Erythroblast (primary cell): Measurements from ENCODE around the gene TYW1B.
"Not testable (repeated sequence)": the region's sequence is repeated elsewhere in the genome, so short reads cannot be mapped to it uniquely, and the experiment has no call there.

Source experiments
- DNase-seq, 2 experiments: peaks; one replicate each; lab custom pipeline; 2025; lab: John Stamatoyannopoulos, UW
- GATA1 ChIP-seq: IDR thresholded peaks from 2 replicates; pipeline ENCODE4 v1.6.1; 2011; ENCODE audit warnings: low read depth, mild to moderate bottlenecking, control low read depth, low read length, moderate library complexity
- POLR2A ChIP-seq: IDR thresholded peaks from 2 replicates; pipeline ENCODE4 v1.6.1; 2011; ENCODE audit warnings: mild to moderate bottlenecking, low read length

Gene TYW1B

DNA sequence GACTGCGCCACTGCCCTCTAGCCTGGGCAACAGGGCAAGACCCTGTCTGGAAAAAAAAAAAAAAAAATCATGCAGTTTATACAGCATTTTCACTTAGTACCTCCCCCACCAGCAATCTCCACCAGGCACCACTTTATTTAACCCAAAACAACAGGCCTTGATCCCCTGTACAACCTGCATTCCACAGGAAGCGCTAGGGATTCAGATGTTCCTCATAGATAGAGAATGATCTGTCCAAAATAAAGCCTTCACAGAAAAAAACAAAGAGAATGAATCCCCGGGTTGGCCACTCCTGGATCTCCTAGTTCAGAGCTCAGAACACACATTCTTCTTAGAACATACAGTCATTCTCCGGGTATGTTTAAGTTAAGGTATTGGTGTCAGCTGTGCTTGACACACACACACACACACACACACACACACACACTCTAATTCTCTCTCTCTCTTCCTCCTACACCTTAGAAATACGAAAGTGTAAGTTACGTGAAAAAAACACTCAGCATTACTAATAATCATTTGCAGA, 110.7 kb downstream of the TYW1B start:
- not testable (repeated sequence) for DNase-seq

DNA sequence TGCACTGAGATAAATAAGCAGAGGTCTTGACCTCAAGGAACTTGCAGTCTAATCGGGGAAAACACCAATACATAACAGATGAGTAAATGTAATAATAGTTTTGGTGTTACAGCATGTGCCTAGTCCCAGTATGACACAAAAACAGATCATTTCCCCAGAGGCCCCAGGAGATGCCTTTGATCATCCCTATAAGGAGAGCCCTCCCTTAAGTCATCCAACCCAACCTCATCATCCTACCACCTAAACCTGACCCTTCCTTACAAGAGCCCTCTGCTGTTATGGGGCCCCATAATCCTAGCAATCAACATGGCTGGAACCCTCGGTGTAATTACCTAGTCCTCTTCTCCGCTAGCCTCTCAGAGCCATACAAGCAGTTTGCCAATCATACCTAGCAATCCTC, 116.1 kb downstream of the TYW1B start:
- DNase-seq: not testable (repeated sequence)

DNA sequence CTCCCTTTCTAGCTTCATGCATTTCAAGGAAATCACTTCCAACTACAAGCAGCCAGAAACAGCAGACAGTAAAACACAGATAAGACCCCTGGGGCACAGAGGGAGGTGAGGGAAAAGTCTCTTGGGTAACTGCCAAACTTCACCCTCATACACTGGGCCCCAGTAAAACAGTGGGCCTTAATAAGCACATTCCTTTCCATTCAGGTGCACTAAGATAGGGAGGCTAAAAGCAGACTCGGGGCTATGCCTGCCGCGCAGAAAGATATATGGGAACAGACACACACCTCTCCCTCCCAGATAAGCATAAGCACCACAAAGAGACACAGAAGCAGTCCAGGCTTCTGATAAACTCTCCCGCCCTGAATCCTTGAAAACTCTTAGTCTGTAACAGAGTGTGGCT, 117.0 kb downstream of the TYW1B start:
- peak; percentile 39 to 84 for DNase-seq
- TF ChIP-seq GATA1 (no peak), POLR2A (no peak)

DNA sequence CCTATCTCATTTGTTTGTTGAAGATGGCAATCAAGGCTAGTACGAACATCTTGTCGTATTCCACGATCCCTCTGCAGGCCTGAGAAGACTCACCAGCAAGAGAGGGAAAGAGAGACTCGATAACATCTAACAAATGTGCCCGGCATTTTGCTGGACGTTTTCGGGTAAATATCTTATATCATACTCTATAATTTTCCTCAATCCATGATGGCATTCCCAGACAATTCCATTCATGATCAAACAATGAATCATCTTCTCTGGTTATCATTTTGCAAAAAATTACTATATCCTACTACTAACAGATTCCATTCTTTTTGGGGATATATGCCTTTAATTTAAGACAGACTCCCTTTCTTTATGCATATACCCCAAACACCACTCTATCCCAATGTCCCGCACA, 118.1 kb downstream of the TYW1B start:
- DNase-seq: no peak
- TF ChIP-seq GATA1: no peak
- no peak for TF ChIP-seq POLR2A

DNA sequence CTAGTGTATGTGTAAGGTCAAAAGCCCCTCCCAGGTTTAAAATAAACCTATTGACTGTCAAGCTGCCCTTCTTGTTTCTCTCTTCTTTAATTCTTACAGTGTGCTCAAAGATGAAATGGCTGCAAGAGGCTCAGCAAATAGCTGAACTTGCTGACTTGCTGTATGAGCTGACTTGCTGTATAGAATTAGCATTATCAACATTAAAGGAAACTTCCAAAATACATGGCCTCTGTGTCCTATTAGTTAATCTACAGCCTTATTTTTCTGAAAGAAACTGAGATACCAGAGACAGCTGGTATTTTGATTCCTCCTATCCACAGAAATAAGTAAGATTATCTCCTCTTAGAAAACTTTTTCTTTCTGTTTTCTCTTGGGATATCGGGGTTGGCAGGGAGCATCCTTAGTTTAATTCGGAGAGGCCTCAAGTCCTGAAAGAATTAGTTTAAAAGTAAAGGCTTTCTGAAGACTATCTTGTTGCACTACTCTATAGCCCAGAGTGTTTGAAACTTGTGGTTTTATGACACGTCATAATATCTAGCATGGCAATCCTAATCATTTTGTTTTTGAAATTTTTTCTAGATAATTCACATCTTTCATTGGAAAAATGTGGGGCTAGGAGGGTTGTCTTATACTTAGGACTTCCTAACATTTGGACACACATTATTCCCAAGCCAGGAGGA, 119.5 kb downstream of the TYW1B start:
- DNase-seq: not testable (repeated sequence)

DNA sequence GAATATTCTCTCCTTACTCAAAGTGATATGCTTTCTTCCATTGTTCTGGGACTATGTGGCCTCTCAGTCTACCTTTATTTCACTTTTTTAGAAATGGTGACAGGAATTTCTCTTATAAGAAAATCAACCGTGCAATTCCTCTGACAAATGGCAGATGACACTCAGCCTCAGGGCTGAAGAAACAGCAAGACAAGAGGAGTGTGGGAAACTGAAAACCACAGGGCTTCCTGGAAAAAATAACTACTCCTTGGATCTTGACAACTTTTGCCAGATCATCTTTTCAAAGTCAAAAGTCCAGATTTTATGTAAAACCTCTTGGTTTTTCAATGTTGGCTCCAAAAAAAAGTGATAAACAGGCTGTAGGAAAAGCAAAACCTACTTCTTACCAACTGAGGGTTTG, 121.5 kb downstream of the TYW1B start:
- DNase-seq: no peak
- no peak for TF ChIP-seq POLR2A
- TF ChIP-seq GATA1: no peak

DNA sequence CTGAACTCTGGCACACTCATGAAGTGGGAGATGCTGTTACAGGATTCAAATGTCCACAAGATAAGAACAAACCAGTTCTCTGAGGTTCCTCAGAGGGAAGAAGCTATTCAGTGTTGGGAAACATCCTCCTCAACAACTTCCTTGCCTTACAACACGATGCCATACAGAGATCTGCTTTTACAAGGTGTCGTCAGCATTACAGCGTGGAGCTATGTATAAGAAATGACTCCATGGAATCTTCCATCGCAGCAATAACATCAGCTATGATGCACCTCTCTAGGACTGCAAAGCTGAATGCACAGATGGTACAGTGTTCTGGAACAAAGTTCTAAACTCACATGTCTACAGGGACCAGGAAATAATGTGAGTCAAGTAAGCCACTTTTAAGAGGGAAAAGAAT, 122.3 kb downstream of the TYW1B start:
- DNase-seq: not testable (repeated sequence)

DNA sequence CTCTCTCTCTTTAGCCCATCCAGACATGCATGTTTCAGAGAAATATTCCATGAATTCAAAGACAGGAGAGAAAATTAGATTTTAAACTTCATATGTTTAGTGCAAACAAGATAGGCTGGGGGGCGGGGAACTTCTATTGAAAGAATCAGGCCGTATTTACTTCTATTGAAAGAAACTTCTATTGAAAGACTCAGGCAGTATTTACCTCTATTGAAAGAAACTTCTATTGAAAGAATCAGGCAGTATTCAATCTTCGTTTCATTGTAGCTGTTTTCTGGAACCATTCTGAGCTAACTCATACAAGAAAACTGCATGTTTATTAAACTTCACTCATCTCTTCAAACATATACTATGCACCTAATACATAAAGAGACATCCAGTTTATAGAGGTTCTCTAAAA, 123.1 kb downstream of the TYW1B start:
- no peak for DNase-seq
- TF ChIP-seq POLR2A: no peak
- no peak for TF ChIP-seq GATA1

DNA sequence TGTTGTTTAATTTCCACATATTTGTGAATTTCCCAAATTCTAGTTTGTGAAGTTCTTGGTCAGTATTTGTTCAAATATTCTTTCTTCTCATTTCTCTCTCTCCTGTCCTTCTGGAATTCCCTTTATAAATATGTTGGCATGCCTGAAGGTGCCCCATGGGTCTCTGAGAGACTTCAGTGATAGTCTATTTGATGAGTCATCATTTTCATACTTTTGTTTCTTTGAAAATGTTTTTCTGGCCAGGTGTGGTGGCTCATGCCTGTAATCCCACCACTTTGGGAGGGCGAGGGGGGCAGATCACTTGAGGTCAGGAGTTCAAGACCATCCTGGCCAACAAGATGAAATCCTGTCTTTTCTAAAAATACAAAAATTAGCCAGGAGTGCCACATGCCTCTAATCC, 127.5 kb downstream of the TYW1B start:
- DNase-seq: not testable (repeated sequence)

DNA sequence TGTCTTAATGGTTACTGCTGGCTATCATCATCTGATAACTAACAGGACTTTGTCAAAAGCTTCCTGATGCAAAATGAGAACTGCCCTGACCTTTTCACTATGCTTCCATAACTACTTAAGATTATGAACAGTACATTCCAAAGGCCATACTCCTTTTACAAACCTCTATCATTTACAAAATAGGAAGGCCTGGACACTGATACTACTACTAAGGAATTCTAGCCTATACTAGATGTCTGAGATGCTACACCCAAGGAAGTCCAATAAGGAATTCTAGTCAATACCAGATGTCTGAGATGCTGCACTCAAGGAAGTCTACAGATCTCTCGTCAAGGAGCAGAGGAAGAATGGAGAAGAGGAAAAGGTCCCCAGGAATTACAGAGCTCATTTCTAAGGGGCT, 130.9 kb downstream of the TYW1B start:
- DNase-seq: not testable (repeated sequence)

DNA sequence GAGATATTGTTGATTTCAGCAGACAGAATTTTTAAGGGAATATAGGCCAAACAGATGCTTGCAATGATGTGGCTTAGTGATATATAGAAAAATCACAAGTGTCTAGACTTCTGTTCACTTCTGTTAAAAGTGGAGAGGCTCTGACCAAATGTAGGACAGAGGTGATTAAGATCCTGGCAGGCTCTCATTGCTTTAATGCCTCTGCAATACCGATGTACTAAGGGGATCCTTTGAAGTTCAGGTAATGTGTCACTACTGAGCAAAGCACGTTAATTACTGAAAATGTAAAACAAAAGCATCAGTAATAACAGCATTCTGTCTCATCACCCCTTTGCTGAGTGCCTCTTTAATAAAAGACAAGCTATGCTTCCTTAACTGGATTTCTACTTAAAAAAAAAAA, 131.4 kb downstream of the TYW1B start:
- not testable (repeated sequence) for DNase-seq

DNA sequence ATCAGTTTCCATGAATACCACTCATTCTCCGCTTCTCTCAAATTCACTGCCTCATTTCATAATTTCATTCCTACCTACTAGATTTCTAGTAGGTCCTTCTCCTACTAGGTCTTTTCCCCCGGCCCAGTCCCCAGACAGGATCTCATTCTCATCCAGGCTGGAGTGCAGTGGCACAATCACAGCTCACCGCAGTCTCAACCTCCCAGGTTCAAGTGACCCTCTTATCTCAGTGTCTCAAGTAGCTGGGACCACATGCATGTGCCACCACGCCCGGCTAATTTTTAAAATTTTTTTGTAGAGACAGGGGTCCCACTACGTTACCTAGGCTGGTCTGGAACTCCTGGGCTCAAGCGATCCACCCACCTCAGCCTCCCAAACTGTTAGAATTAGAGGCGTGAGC, 132.5 kb downstream of the TYW1B start:
- not testable (repeated sequence) for DNase-seq

DNA sequence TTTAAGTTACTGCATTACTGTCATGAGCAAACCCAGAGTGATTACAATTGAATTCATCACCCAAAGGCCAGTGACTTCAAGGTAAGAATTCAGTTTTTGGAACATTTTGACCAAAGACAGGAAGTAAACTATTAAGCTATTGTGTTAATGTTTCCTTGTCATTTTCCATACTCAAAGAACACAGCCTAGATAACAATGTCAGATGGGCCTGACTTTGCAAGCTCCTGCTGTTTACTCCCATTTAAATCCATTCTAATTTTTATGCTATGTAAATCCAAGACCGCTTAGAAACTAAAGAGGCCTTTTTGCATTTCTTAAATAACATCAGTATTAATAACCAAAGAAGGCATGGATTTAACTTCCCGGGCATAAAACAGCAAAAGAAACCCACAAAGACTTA, 136.6 kb downstream of the TYW1B start:
- not testable (repeated sequence) for DNase-seq

DNA sequence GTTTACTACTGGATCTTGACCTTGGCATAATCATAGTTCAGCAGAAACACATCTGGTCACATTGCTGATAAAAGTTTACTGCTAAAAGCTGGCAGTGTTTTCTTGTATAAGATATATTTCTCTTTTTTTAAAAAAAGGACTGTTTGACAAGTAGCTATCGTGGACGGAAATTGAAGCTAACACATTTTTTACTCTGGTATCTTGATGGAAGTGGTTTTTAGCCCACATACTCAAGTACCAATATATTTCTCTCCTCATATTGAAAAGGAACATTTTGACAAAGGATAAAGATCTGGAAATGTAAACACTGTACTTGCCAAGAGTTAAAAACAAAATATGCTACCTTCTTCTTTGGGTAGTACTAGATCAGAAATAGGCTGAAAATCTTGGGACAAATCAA, 137.8 kb downstream of the TYW1B start:
- DNase-seq: peak; percentile 38 to 60

DNA sequence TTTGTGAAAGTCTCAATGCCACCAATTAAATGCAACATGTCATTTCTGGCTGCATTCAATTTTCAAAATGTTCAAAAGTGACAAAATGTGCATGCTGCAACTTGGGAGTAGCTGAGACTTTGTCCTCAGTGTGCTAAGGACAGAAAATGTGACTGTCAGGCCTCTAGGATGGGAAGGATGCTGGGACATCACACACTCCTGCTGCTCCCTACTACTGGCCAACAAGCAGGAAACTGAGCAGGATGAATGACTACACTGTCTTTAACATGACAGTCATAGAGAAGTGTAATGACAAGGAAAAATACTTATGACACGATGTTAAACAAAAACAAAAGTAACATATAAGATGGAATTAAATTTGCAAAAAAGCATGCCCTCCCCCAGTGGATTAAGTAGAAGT, 138.7 kb downstream of the TYW1B start:
- DNase-seq: not testable (repeated sequence)

DNA sequence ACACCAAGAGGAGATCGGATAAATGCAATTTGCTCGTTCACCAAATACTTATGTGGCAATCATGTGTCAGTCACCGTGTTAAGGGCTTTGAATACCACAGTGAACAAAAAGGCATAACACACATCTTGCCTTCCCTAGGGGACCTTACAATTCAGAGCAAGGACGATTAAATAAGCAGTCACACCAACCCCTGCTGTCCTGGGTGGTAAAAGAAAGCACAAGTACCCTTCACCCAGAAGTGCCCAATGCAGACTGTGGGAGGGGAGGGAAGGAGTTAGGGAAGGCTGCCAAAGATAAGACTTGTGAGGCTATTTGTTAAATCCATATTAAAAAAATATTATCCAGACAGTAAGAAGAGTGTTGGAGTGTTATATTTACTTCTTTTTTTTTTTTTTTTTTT, 146.8 kb downstream of the TYW1B start:
- DNase-seq: not testable (repeated sequence)

DNA sequence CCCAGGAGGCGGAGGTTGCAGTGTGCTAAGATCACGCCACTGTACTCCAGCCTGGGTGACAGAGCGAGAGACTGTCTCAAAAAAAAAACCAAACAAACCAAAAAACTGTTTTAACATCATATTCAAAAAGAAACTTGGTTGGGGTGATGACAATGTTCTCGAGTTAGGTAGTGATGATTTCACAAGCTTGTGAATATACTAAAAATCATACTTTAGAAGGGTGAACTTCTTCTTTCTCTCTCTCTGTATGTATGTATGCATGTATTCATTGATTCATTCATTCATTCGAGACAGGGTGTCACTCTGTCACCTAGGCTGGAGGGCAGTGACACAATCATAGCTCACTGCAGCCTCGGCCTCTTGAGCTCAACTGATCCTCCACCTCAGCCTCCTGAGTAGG, 151.1 kb downstream of the TYW1B start:
- not testable (repeated sequence) for DNase-seq

DNA sequence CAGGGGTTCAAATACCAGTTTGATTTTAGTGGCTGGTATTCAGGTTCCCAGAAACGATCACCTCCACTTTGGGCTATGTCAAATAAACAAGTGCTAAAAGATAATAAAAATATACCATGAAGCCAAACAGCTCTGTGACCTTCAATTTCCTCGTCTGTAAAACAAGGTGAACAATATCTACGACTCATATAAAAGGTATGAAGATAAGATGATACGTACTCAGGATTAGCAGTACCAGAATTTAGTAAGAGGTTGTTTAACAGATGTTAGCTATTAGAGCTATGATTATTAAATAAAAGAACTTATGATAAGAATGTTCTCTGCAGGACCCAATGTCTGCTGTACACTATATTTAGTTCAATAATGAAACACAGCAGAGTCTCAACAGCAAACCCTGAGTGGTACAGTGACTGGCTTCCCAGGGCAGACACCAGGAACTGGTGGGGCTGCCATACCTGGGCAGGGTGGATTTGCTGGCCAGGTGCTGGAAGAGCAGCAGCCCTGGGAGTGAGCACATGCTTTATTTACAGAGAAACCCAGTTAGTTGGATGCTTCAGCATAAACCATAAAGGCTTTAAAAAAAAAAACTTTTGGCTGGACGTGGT, 151.8 kb downstream of the TYW1B start:
- DNase-seq: not testable (repeated sequence)

DNA sequence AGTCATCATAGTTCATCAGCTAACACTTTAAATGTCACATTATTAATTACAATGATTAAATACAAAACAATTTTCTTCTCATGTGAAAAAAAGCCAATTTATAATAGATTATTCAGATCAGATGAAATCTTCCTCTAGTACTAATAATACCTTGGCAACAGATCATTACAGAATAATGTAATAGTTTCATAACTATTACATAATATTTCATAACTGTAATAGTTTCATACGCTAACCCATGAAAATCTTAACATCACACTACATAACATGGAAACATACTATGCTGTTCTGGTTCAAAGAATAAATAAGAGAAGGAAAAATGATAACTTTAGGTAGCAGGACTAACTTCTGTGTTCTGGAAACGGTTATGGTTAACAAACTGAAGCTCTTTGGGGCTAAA, 152.3 kb downstream of the TYW1B start:
- not testable (repeated sequence) for DNase-seq
